Adipocyte (in vitro differentiated cells): ENCODE results near the gene ELF4.

Experiments used
- DNase-seq: peaks from one replicate; pipeline ENCODE4 v3.0.0-alpha.2; 2015; ENCODE audit warnings: low read depth
- H3K27me3 ChIP-seq: replicated peaks from 2 replicates; pipeline ENCODE4 v1.7.0; 2013; ENCODE audit warnings: mild to moderate bottlenecking, low read length, moderate library complexity; ENCODE audit not compliant: control insufficient read depth, insufficient read depth
- H3K36me3 ChIP-seq: 2 replicates; pipeline ENCODE4 v1.7.0; 2013; ENCODE audit warnings: low read length, mild to moderate bottlenecking, moderate library complexity; ENCODE audit not compliant: control insufficient read depth, insufficient read depth, severe bottlenecking
- H3K4me1 ChIP-seq: 2 replicates; pipeline ENCODE4 v1.7.0; 2013; ENCODE audit warnings: mild to moderate bottlenecking, low read length, moderate library complexity; ENCODE audit not compliant: control insufficient read depth, insufficient read depth
- H3K4me3 ChIP-seq: 2 replicates; pipeline ENCODE4 v1.7.0; 2013; ENCODE audit warnings: mild to moderate bottlenecking, low read length, moderate library complexity
- H3K9ac ChIP-seq: 2 replicates; pipeline ENCODE4 v1.7.0; 2013; ENCODE audit warnings: mild to moderate bottlenecking, low read length, moderate library complexity
- H3K9me3 ChIP-seq: 2 replicates; pipeline ENCODE4 v1.7.0; 2013; ENCODE audit warnings: mild to moderate bottlenecking, low read length, moderate library complexity; ENCODE audit not compliant: control insufficient read depth

The ELF4 gene

DNA sequence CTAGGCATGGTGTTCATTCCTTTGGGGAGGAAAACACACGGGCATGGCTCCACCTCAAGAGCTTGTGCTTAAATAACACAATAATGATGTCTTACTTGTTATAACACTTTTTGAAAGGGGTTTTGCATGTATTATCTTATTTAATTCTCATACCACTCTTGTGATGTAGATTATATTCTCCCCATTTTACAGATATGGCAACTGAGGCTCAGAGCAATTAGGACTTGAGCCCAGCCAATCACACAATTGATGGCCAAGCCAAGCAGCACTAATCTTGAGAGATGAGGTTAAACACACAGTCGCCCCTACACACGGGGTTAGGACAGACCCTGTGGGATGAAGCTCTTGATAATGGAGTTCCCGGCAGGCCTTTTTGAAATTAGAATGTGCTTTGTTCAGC is 82.7 kb downstream of the ELF4 start:
- Histone ChIP-seq H3K27me3 (peaks cover 6% of the 10 kb centered on the region), H3K9ac (peak overlapping the region; percentile 14), H3K36me3 (peaks cover 16% of the 10 kb centered on the region), H3K4me3 (no peak overlapping the region), H3K4me1 (no peaks in the 10 kb centered on the region), H3K9me3 (peaks cover 4% of the 10 kb centered on the region)
- DNase-seq = no peak

DNA sequence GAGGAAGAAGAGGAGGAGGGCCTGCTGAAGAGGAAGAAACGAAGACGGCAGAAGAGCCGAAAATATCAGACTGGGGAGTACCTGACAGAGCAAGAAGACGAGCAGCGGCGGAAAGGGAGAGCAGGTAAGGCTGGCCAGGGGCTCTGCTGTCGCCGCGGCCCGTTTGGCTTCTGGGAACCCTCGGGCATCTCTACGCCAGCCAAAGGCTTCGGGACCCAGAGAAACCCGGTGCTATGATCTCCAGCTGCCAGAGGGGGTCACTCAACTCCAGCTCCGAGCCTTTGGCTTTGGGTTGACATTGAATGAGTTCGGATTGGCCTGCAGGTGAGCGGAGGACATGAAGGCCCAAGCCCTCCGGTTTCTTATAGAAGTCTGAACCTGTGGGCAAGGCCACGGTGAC is 85.0 kb downstream of the ELF4 start:
- H3K9ac ChIP-seq = no peak overlapping the region
- peaks cover 24% of the 10 kb centered on the region for H3K36me3 ChIP-seq
- H3K4me1 ChIP-seq = no peaks in the 10 kb centered on the region
- no peak overlapping the region for H3K4me3 ChIP-seq
- H3K9me3 ChIP-seq = peaks cover 4% of the 10 kb centered on the region
- no peak for DNase-seq
- peaks cover 10% of the 10 kb centered on the region for H3K27me3 ChIP-seq

DNA sequence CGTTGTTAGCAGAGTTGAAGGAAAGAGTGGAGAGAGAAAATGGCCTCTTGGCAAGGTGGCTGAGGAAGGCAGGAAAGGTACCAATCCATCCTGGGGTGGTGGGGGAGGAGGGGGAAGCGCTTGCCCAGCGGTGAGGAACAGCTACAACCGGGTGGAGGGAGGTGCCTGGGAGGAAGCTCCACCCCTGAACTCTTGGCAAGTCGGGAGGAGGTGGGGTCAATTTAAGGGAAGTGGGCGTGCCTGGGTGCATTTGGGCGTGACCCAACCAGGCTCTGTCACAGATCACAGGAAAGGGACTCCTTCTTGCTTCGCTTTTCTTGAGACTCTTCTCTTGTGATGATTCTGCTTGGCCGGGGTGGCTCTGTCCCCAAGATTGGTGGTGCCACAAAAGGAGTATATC is 86.2 kb downstream of the ELF4 start:
- Histone ChIP-seq H3K4me3 (no peak overlapping the region), H3K36me3 (peaks cover 22% of the 10 kb centered on the region), H3K9me3 (peaks cover 4% of the 10 kb centered on the region), H3K9ac (no peak overlapping the region), H3K27me3 (peaks cover 5% of the 10 kb centered on the region), H3K4me1 (no peaks in the 10 kb centered on the region)
- no peak for DNase-seq

DNA sequence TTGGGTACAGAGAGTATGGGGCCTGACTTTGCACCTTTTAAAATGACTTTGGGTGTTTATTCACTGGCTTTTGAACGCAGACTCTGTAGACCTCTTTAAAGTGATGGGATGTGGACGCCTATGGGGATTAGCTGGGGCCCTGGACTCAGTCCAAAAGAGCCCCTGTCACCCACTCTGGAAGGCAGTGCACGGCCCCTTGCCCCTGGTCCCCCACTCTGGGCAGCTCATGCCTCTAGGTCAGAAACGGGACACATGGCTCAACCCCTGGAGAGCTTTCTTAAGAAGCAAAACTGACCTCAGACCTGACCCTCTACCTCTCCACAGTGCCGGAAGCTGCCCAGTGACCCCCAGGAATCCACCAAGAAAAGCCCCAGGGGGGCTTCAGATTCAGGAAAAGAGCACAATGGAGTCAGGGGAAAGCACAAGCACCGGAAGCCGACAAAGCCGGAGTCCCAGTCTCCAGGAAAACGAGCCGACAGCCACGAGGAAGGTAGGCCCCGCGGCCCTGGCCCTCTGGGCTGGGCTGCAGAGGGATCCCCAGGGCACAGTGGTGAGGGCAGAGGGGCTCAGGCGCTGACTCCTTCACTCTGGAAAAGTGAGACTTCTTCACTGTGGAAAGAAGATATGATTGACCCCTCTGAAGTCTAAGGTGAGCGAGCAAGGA is 89.5 kb downstream of the ELF4 start:
- no peak for DNase-seq
- Histone ChIP-seq H3K27me3 (peaks cover 5% of the 10 kb centered on the region), H3K36me3 (peaks cover 24% of the 10 kb centered on the region), H3K4me1 (no peaks in the 10 kb centered on the region), H3K9ac (no peak overlapping the region), H3K9me3 (no peaks in the 10 kb centered on the region), H3K4me3 (no peak overlapping the region)

DNA sequence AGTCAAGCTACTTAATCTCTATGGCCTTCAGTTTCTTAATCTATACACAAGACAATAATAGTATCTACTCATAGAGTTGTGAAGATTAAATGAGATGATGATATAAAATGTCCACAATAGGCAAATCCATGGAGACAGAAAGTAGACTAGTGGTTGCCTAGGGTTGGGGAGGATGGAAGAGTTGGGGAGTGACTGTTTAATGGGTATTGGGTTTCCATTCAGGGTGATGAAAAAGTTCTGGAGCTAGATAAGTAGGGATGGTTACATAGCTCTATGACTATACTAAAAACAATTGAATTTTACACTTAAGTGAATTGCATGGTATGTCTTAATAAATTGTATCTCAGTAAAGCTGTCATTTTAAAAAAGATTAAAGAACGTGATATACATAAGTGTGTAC is 92.2 kb downstream of the ELF4 start:
- Histone ChIP-seq H3K4me3 (no peak overlapping the region), H3K4me1 (no peaks in the 10 kb centered on the region), H3K36me3 (peaks cover 34% of the 10 kb centered on the region), H3K9ac (no peak overlapping the region), H3K27me3 (peaks cover 5% of the 10 kb centered on the region), H3K9me3 (no peaks in the 10 kb centered on the region)
- no peak for DNase-seq

DNA sequence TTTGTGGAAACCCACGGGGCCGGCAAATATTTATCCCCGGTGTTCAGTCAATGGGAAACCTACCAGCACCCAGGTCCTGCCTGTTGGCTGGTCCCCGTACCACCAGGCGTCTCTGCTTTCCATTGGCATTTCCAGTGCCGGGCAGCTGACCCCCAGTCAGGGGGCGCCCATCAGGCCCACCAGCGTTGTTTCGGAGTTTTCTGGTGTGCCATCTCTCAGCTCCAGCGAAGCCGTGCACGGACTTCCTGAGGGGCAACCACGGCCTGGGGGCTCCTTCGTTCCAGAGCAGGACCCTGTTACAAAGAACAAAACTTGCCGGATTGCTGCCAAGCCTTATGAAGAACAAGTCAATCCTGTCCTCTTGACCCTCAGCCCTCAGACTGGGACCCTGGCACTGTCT is 95.1 kb downstream of the ELF4 start:
- no peak overlapping the region for H3K9ac ChIP-seq
- H3K4me3 ChIP-seq = no peak overlapping the region

More for the DNA sequence above, 95.1 kb downstream of the ELF4 start:
- Histone ChIP-seq H3K9me3 (no peaks in the 10 kb centered on the region), H3K36me3 (peaks cover 25% of the 10 kb centered on the region), H3K27me3 (no peaks in the 10 kb centered on the region), H3K4me1 (no peaks in the 10 kb centered on the region)
- DNase-seq = no peak
